K562 (cell line): ENCODE data around the gene BTNL8.

Experiments
- E2F6 ChIP-seq, 2 experiments: IDR thresholded peaks; 2 replicates each; pipeline ENCODE4 v1.6.1; 2011; ENCODE audit warnings: borderline replicate concordance in 1 of 2, control low read depth in 1 of 2, low read depth in 1 of 2, low read length in 1 of 2, mild to moderate bottlenecking in 1 of 2, mixed read lengths in 1 of 2, moderate library complexity in 1 of 2; ENCODE audit not compliant: insufficient read depth in 1 of 2, insufficient read length in 1 of 2, poor library complexity in 1 of 2, severe bottlenecking in 1 of 2; ENCODE audit errors: extremely low read depth in 1 of 2
- POLR2A ChIP-seq: fragments of 450-650 bp; conservative IDR thresholded peaks from 2 replicates; pipeline ENCODE4 v1.6.1; 2016
- POLR2AphosphoS5 ChIP-seq: IDR thresholded peaks from 2 replicates; pipeline ENCODE4 v1.6.1; 2011; ENCODE audit warnings: mild to moderate bottlenecking, low read depth, low read length, moderate library complexity; ENCODE audit not compliant: control insufficient read depth, insufficient read depth
- RBM22 ChIP-seq: fragments of 200-400 bp; formaldehyde crosslinking; IDR thresholded peaks from 2 replicates; pipeline ENCODE4 v1.6.1; 2018; ENCODE audit warnings: low read length, low read depth; ENCODE audit not compliant: poor library complexity, severe bottlenecking
- RNF2 ChIP-seq: sonication (generic); IDR thresholded peaks from 2 replicates; pipeline ENCODE4 v1.6.1; 2016
- SRSF9 ChIP-seq: fragments of 200-400 bp; formaldehyde crosslinking; IDR thresholded peaks from 2 replicates; pipeline ENCODE4 v1.6.1; 2017; ENCODE audit warnings: low read depth, low read length, borderline replicate concordance
- STAT5A ChIP-seq: IDR thresholded peaks from 2 replicates; pipeline ENCODE4 v1.6.1; 2012; ENCODE audit warnings: low read length, inconsistent platforms, borderline replicate concordance
- TAF15 ChIP-seq: fragments of 200-400 bp; formaldehyde crosslinking; IDR thresholded peaks from 2 replicates; pipeline ENCODE4 v1.6.1; 2017; ENCODE audit warnings: mild to moderate bottlenecking, low read depth, low read length, moderate library complexity
- TEAD4 ChIP-seq, 2 experiments: sonication (generic) in 1 of 2; formaldehyde crosslinking in 1 of 2; IDR thresholded peaks; 2 replicates each; pipeline versions ENCODE4 v1.6.1 to v1.8.0; 2012 to 2022; ENCODE audit warnings: borderline replicate concordance in 1 of 2, inconsistent platforms in 1 of 2, low read length in 1 of 2, mild to moderate bottlenecking in 1 of 2, missing genetic modification reagents in 1 of 2
- TFE3 ChIP-seq: fragments of 450-650 bp; formaldehyde crosslinking; IDR thresholded peaks from 2 replicates; pipeline ENCODE4 v1.4.0; 2020; ENCODE audit warnings: mild to moderate bottlenecking, mixed read lengths
- ZBTB1 ChIP-seq: sonication (generic); formaldehyde crosslinking; IDR thresholded peaks from 2 replicates; pipeline ENCODE4 v1.8.1; 2023; ENCODE audit warnings: missing genetic modification reagents, low read depth, mild to moderate bottlenecking, borderline replicate concordance
- ZFP1 ChIP-seq: fragments of 450-650 bp; formaldehyde crosslinking; IDR thresholded peaks from 2 replicates; pipeline ENCODE4 v1.4.0; 2020; ENCODE audit warnings: mild to moderate bottlenecking, mixed read lengths
- TF ChIP-seq, protein P1 (sequence below): fragments of 250-450 bp; sonication (Bioruptor Pico); IDR thresholded peaks from 2 replicates; pipeline ENCODE4 v1.4.0; 2020; ENCODE audit warnings: mild to moderate bottlenecking, moderate library complexity
- TF ChIP-seq, protein P2 (sequence below), 3 experiments: IDR thresholded peaks in 2 of 3; conservative IDR thresholded peaks in 1 of 3; 2 replicates each; pipeline ENCODE4 v1.5.1; 2011 to 2012; ENCODE audit warnings: low read length in 3 of 3, mild to moderate bottlenecking in 3 of 3, control low read depth in 2 of 3, improper control_type of control experiment in 1 of 3, inconsistent platforms in 1 of 3, low read depth in 1 of 3, mixed read lengths in 1 of 3, moderate library complexity in 1 of 3; ENCODE audit not compliant: insufficient read depth in 2 of 3

DNA sequence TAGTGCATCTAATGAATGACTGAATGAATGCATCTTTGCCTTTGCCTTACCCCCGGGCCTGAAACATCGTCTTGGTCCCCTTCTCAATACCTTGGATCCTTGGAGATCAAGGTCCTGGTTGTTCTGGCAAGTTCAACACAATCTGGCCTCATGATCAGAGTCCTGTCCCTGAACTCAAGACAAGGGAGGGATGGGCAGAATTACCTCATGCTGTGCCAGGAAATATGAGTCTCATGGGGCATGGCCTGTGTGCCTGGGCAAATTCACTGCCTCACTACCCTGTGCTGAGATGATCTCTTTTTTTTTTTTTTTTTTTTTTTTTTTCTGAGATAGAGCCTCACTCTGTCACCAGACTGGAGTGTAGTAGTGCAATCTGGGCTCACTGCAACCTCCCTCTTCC is 89.1 kb downstream of the BTNL8 start:
- TF ChIP-seq SRSF9 (no peak), TFE3 (no peak), E2F6 (IDR thresholded peaks at IDR 0.05; ENCODE audit: borderline replicate concordance in 1 of 2, extremely low read depth in 1 of 2, insufficient read depth in 1 of 2, insufficient read length in 1 of 2, low read depth in 1 of 2, low read length in 1 of 2, poor library complexity in 1 of 2, severe bottlenecking in 1 of 2) (no peak), RNF2 (no peak), RBM22 (no peak), STAT5A (no peak), TAF15 (no peak), POLR2AphosphoS5 (no peak), POLR2A (no peak), ZBTB1 (CRISPR knock-in tag) (no peak), TEAD4 (IDR thresholded peaks at IDR 0.05; ENCODE audit: low read length) (no peak), TEAD4 (CRISPR knock-in tag; IDR thresholded peaks at IDR 0.05; ENCODE audit: borderline replicate concordance) (no peak), ZFP1 (no peak)
- TF ChIP-seq, protein P1, sequence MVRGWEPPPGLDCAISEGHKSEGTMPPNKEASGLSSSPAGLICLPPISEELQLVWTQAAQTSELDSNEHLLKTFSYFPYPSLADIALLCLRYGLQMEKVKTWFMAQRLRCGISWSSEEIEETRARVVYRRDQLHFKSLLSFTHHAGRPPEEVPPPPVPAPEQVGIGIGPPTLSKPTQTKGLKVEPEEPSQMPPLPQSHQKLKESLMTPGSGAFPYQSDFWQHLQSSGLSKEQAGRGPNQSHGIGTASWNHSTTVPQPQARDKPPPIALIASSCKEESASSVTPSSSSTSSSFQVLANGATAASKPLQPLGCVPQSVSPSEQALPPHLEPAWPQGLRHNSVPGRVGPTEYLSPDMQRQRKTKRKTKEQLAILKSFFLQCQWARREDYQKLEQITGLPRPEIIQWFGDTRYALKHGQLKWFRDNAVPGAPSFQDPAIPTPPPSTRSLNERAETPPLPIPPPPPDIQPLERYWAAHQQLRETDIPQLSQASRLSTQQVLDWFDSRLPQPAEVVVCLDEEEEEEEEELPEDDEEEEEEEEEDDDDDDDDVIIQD (CRISPR knock-in tag) = no peak
- TF ChIP-seq, protein P2, sequence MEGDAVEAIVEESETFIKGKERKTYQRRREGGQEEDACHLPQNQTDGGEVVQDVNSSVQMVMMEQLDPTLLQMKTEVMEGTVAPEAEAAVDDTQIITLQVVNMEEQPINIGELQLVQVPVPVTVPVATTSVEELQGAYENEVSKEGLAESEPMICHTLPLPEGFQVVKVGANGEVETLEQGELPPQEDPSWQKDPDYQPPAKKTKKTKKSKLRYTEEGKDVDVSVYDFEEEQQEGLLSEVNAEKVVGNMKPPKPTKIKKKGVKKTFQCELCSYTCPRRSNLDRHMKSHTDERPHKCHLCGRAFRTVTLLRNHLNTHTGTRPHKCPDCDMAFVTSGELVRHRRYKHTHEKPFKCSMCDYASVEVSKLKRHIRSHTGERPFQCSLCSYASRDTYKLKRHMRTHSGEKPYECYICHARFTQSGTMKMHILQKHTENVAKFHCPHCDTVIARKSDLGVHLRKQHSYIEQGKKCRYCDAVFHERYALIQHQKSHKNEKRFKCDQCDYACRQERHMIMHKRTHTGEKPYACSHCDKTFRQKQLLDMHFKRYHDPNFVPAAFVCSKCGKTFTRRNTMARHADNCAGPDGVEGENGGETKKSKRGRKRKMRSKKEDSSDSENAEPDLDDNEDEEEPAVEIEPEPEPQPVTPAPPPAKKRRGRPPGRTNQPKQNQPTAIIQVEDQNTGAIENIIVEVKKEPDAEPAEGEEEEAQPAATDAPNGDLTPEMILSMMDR (IDR thresholded peaks at IDR 0.05 in 2 of 3, conservative IDR thresholded peaks at IDR 0.05 in 1 of 3; ENCODE audit: insufficient read depth in 2 of 3, low read depth in 1 of 3, low read length in 3 of 3) = no peak
